ENCODE results near the gene PDE4D. TPM values are rescaled to one million over a fixed set of nuclear protein-coding genes. Genes with fewer than 3 reads are reported as not detected.

The PDE4D gene
- total RNA-seq, 1 experiment from 2014 or later = 4.9 TPM

GRCh38 chr5:59034498-59035186 lies 858.9 kb downstream of the PDE4D start:
- no peak for DNase-seq (ENCODE audit: low spot score)
- in situ Hi-C loops (cut with HindIII; ENCODE audit: low sequenced_read_pairs) = no loop called here

GRCh38 chr5:59027145-59027907 lies 866.2 kb downstream of the PDE4D start:
- in situ Hi-C loops (cut with HindIII; ENCODE audit: low sequenced_read_pairs) = no loop called here
- no peak for DNase-seq (ENCODE audit: low spot score)

- no peak for DNase-seq (ENCODE audit: low spot score)
- in situ Hi-C loops (cut with HindIII; ENCODE audit: low sequenced_read_pairs) = no loop called here
Measured at GRCh38 chr5:59025734-59026133, 867.8 kb downstream of the PDE4D start.

- peak; percentile 56 for DNase-seq (ENCODE audit: low spot score)
- in situ Hi-C loops (cut with HindIII; ENCODE audit: low sequenced_read_pairs) = no loop called here
Measured at GRCh38 chr5:59021837-59022514, 871.5 kb downstream of the PDE4D start.

GRCh38 chr5:59021286-59021673 lies 872.2 kb downstream of the PDE4D start:
- in situ Hi-C loops (cut with HindIII; ENCODE audit: low sequenced_read_pairs) = no loop called here
- DNase-seq (ENCODE audit: low spot score) = no peak

GRCh38 chr5:59020611-59021285 lies 872.8 kb downstream of the PDE4D start:
- in situ Hi-C loops (cut with HindIII; ENCODE audit: low sequenced_read_pairs) = no loop called here
- no peak for DNase-seq (ENCODE audit: low spot score)

GRCh38 chr5:59019078-59019477 lies 874.4 kb downstream of the PDE4D start:
- in situ Hi-C loops (cut with HindIII; ENCODE audit: low sequenced_read_pairs) = no loop called here
- DNase-seq (ENCODE audit: low spot score) = no peak

GRCh38 chr5:59016925-59017324 lies 876.6 kb downstream of the PDE4D start:
- in situ Hi-C loops (cut with HindIII; ENCODE audit: low sequenced_read_pairs) = no loop called here
- DNase-seq (ENCODE audit: low spot score) = no peak

GRCh38 chr5:59008816-59009473 lies 884.6 kb downstream of the PDE4D start:
- DNase-seq (ENCODE audit: low spot score) = no peak
- in situ Hi-C loops (cut with HindIII; ENCODE audit: low sequenced_read_pairs) = no loop called here

GRCh38 chr5:59007460-59008063 lies 886.0 kb downstream of the PDE4D start:
- in situ Hi-C loops (cut with HindIII; ENCODE audit: low sequenced_read_pairs) = no loop called here
- DNase-seq (ENCODE audit: low spot score) = peak; percentile 60

GRCh38 chr5:59005934-59006701 lies 887.4 kb downstream of the PDE4D start:
- DNase-seq (ENCODE audit: low spot score) = no peak
- in situ Hi-C loops (cut with HindIII; ENCODE audit: low sequenced_read_pairs) = no loop called here

GRCh38 chr5:59003641-59004040 lies 889.9 kb downstream of the PDE4D start:
- in situ Hi-C loops (cut with HindIII; ENCODE audit: low sequenced_read_pairs) = no loop called here
- no peak for DNase-seq (ENCODE audit: low spot score)

GRCh38 chr5:59003124-59003523 lies 890.4 kb downstream of the PDE4D start:
- in situ Hi-C loops (cut with HindIII; ENCODE audit: low sequenced_read_pairs) = no loop called here
- DNase-seq (ENCODE audit: low spot score) = no peak

- peak; percentile 18 for DNase-seq (ENCODE audit: low spot score)
- in situ Hi-C loops (cut with HindIII; ENCODE audit: low sequenced_read_pairs) = no loop called here
Measured at GRCh38 chr5:59002162-59002825, 891.2 kb downstream of the PDE4D start.

- DNase-seq (ENCODE audit: low spot score) = no peak
- in situ Hi-C loops (cut with HindIII; ENCODE audit: low sequenced_read_pairs) = no loop called here
Measured at GRCh38 chr5:59001716-59002115, 891.8 kb downstream of the PDE4D start.

- DNase-seq (ENCODE audit: low spot score) = no peak
- in situ Hi-C loops (cut with HindIII; ENCODE audit: low sequenced_read_pairs) = no loop called here
Measured at GRCh38 chr5:59001154-59001553, 892.4 kb downstream of the PDE4D start.

- in situ Hi-C loops (cut with HindIII; ENCODE audit: low sequenced_read_pairs) = no loop called here
- DNase-seq (ENCODE audit: low spot score) = peak; percentile 88
Measured at GRCh38 chr5:59000211-59000610, 893.3 kb downstream of the PDE4D start.

- DNase-seq (ENCODE audit: low spot score) = peak; percentile 83
- in situ Hi-C loops (cut with HindIII; ENCODE audit: low sequenced_read_pairs) = no loop called here
Measured at GRCh38 chr5:58999804-59000203, 893.7 kb downstream of the PDE4D start.
